KMS-11 (cell line): ENCODE measurements around the gene IGFBP3.

Experiments
- H2AFZ ChIP-seq: fragments of 200-600 bp; sonication (generic); 2 replicates; pipeline ENCODE4 v1.6.1; 2016; ENCODE audit warnings: antibody characterized with exemption, mixed run types, low read depth
- H3K27ac ChIP-seq: fragments of 200-600 bp; sonication (generic); 2 replicates; pipeline ENCODE4 v1.6.1; 2016; ENCODE audit warnings: mild to moderate bottlenecking, mixed run types
- H3K27me3 ChIP-seq: fragments of 200-600 bp; sonication (generic); 2 replicates; pipeline ENCODE4 v1.6.1; 2017; ENCODE audit warnings: mild to moderate bottlenecking, low read depth, mixed run types, moderate library complexity; ENCODE audit not compliant: insufficient read depth
- H3K36me3 ChIP-seq: fragments of 200-600 bp; sonication (generic); 2 replicates; pipeline ENCODE4 v1.6.1; 2017; ENCODE audit warnings: mild to moderate bottlenecking, mixed run types; ENCODE audit not compliant: insufficient read depth
- H3K4me1 ChIP-seq: fragments of 200-600 bp; sonication (generic); 2 replicates; pipeline ENCODE4 v1.6.1; 2016; ENCODE audit warnings: mild to moderate bottlenecking, low read depth, mixed run types; ENCODE audit not compliant: poor library complexity, severe bottlenecking
- H3K4me2 ChIP-seq: fragments of 200-600 bp; sonication (generic); 2 replicates; pipeline ENCODE4 v1.7.0; 2016; ENCODE audit warnings: mild to moderate bottlenecking, mixed run types
- H3K4me3 ChIP-seq: fragments of 200-600 bp; sonication (generic); IDR thresholded peaks from 2 replicates; pipeline ENCODE4 v1.6.1; 2017; ENCODE audit warnings: low read depth, low read length, mixed read lengths; ENCODE audit not compliant: insufficient read depth
- H3K79me2 ChIP-seq: fragments of 200-600 bp; sonication (generic); 2 replicates; pipeline ENCODE4 v1.6.1; 2016; ENCODE audit warnings: low read depth, mixed run types; ENCODE audit not compliant: insufficient read depth
- H3K9ac ChIP-seq: fragments of 200-600 bp; sonication (generic); 2 replicates; pipeline ENCODE4 v1.6.1; 2016; ENCODE audit warnings: mild to moderate bottlenecking, mixed run types
- H4K20me1 ChIP-seq: fragments of 200-600 bp; sonication (generic); 2 replicates; pipeline ENCODE4 v1.6.1; 2016; ENCODE audit warnings: mild to moderate bottlenecking, mixed run types; ENCODE audit not compliant: insufficient read depth
- CTCF ChIP-seq: fragments of 200-600 bp; sonication (generic); conservative IDR thresholded peaks from 2 replicates; pipeline ENCODE4 v1.6.1; 2017; ENCODE audit warnings: low read depth, mild to moderate bottlenecking, antibody characterized with exemption, low read length, moderate library complexity, mixed read lengths

The IGFBP3 gene

GRCh38 chr7:45930967-45931366 is 9.9 kb upstream of the IGFBP3 start:
- H2AFZ ChIP-seq: no peak overlapping the region
- no peaks in the 10 kb centered on the region for H3K36me3 ChIP-seq
- H4K20me1 ChIP-seq: no peaks in the 10 kb centered on the region
- H3K4me2 ChIP-seq: no peak overlapping the region
- no peak overlapping the region for H3K4me3 ChIP-seq
- no peaks in the 10 kb centered on the region for H3K79me2 ChIP-seq
- H3K9ac ChIP-seq: no peak overlapping the region
- no peak for TF ChIP-seq CTCF
- H3K27me3 ChIP-seq: no peaks in the 10 kb centered on the region
- no peaks in the 10 kb centered on the region for H3K4me1 ChIP-seq
- no peak overlapping the region for H3K27ac ChIP-seq

- H4K20me1 ChIP-seq: no peaks in the 10 kb centered on the region
- no peaks in the 10 kb centered on the region for H3K36me3 ChIP-seq
- no peak overlapping the region for H2AFZ ChIP-seq
- no peak for TF ChIP-seq CTCF
- no peak overlapping the region for H3K4me3 ChIP-seq
- H3K27ac ChIP-seq: no peak overlapping the region
- no peak overlapping the region for H3K9ac ChIP-seq
- no peak overlapping the region for H3K4me2 ChIP-seq
- H3K4me1 ChIP-seq: peaks cover 4% of the 10 kb centered on the region
- no peaks in the 10 kb centered on the region for H3K27me3 ChIP-seq
- no peaks in the 10 kb centered on the region for H3K79me2 ChIP-seq
Observed at GRCh38 chr7:45927721-45928120, 6.6 kb upstream of the IGFBP3 start.

GRCh38 chr7:45924283-45924682 is 3.2 kb upstream of the IGFBP3 start:
- Histone ChIP-seq H3K79me2 (no peaks in the 10 kb centered on the region), H3K4me2 (no peak overlapping the region), H3K27me3 (no peaks in the 10 kb centered on the region; the same call in 1 of the 2 replicates), H4K20me1 (no peaks in the 10 kb centered on the region), H3K36me3 (no peaks in the 10 kb centered on the region), H2AFZ (no peak overlapping the region), H3K27ac (no peak overlapping the region), H3K9ac (no peak overlapping the region), H3K4me3 (no peak overlapping the region), H3K4me1 (peaks cover 13% of the 10 kb centered on the region)
- TF ChIP-seq CTCF: no peak

GRCh38 chr7:45923818-45924217 is 2.7 kb upstream of the IGFBP3 start:
- no peak for TF ChIP-seq CTCF
- no peak overlapping the region for H2AFZ ChIP-seq
- peaks cover 16% of the 10 kb centered on the region for H3K4me1 ChIP-seq
- no peak overlapping the region for H3K9ac ChIP-seq
- H3K79me2 ChIP-seq: no peaks in the 10 kb centered on the region
- no peaks in the 10 kb centered on the region; the same call in 1 of the 2 replicates for H3K27me3 ChIP-seq
- no peak overlapping the region for H3K27ac ChIP-seq
- H3K4me3 ChIP-seq: no peak overlapping the region
- no peaks in the 10 kb centered on the region for H4K20me1 ChIP-seq
- H3K36me3 ChIP-seq: no peaks in the 10 kb centered on the region
- H3K4me2 ChIP-seq: no peak overlapping the region

- peak overlapping the region; percentile 82 for H2AFZ ChIP-seq
- H3K4me2 ChIP-seq: peak overlapping the region; percentile 79
- peak overlapping the region; percentile 18; the same call in 1 of the 2 replicates for H3K9ac ChIP-seq
Observed at GRCh38 chr7:45923290-45923689, 2.2 kb upstream of the IGFBP3 start.

More at GRCh38 chr7:45923290-45923689, 2.2 kb upstream of the IGFBP3 start:
- peaks cover 21% of the 10 kb centered on the region for H3K4me1 ChIP-seq
- H3K4me3 ChIP-seq: no peak overlapping the region
- H3K36me3 ChIP-seq: no peaks in the 10 kb centered on the region
- H3K79me2 ChIP-seq: no peaks in the 10 kb centered on the region
- no peaks in the 10 kb centered on the region; the same call in 1 of the 2 replicates for H3K27me3 ChIP-seq
- peak; percentile 99 for TF ChIP-seq CTCF
- no peaks in the 10 kb centered on the region for H4K20me1 ChIP-seq
- H3K27ac ChIP-seq: peak overlapping the region; percentile 8; the same call in 1 of the 2 replicates
